ENCODE results near the gene MGP. TPM values are rescaled to one million over a fixed set of nuclear protein-coding genes. Genes with fewer than 3 reads are reported as not detected.

MGP gene
- total and polyA plus RNA-seq, 8 donors, result 52.4 to 362 (median 133) TPM

DNA sequence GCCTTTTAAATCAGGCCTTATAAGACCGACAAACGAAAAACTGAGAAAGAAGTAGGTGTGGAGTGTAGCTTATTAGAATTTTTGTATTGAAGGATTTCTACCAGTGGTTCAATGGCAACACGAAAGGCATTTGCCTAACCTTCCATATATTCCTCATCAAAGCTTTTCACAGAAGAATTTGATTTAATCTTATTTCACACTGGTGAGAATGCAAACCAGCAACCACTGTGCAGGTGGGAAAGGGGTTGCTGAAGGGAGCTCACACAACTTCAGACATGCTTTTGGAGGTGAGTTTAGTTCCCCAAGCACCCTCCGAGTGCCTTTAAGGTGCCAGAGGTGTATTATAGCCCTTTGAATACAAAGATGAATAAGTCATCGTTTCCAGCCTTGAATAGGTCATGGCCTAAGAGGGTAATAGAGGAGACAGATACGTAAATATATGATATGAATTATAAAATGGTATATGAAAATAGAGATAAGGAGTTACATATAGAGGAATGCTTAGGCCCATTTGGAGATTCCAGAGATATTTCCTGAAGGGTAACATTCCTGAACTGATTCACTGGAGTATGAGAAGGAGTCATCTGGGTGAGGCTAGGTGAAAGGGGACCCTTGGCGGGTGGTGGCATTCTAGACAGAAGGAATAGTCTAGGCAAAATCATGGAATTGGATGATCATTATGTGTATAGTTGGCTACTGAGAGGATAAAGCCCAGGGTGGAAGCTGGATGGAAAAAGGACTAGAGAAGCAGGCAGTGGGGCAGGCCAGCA is 46.3 kb upstream of the MGP start:
- intact Hi-C loops (cut with DNase I; ENCODE audit: low total_unique reads), result no loop called here
- no peak for DNase-seq
- Histone ChIP-seq H3K27ac (no peak overlapping the region), H3K4me3 (no peak overlapping the region), H3K4me1 (peaks cover 9 to 46% (median 25%) of the 10 kb centered on the region in 4 donors), H3K27me3 (no peaks in the 10 kb centered on the region), H3K36me3 (no peaks in the 10 kb centered on the region), H3K9me3 (no peaks in the 10 kb centered on the region)
- 89 to 96% (median 93%) methylated on average over 7 of the region's 7 CpGs for WGBS, 5 donors
- TF ChIP-seq POLR2A (IDR thresholded peaks at IDR 0.05) (no peak), EP300 (IDR thresholded peaks at IDR 0.05) (no peak), POLR2AphosphoS5 (IDR thresholded peaks at IDR 0.05) (no peak)
- TF ChIP-seq, protein P1, sequence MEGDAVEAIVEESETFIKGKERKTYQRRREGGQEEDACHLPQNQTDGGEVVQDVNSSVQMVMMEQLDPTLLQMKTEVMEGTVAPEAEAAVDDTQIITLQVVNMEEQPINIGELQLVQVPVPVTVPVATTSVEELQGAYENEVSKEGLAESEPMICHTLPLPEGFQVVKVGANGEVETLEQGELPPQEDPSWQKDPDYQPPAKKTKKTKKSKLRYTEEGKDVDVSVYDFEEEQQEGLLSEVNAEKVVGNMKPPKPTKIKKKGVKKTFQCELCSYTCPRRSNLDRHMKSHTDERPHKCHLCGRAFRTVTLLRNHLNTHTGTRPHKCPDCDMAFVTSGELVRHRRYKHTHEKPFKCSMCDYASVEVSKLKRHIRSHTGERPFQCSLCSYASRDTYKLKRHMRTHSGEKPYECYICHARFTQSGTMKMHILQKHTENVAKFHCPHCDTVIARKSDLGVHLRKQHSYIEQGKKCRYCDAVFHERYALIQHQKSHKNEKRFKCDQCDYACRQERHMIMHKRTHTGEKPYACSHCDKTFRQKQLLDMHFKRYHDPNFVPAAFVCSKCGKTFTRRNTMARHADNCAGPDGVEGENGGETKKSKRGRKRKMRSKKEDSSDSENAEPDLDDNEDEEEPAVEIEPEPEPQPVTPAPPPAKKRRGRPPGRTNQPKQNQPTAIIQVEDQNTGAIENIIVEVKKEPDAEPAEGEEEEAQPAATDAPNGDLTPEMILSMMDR (IDR thresholded peaks at IDR 0.05), result no peak

DNA sequence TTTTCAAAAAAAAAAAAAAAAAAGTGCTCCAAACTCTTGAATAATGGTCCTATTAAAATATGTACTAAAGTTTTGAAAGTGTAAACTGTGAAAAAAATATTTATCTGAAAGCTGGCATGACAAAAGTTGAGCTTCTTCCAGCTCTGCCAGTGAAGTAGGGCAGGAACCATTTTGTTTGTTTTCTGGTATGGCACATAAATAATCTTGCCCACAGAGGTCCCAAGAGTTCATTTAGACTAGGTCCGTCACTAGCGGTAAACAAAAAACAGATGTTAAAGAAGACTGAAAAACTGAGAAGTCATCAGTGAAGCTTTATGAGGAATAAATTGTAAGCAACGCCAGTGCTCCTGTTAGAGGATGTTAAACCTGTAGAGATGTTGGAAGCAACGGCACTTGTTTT is 45.7 kb upstream of the MGP start:
- Histone ChIP-seq H3K27me3 (no peaks in the 10 kb centered on the region), H3K4me1 (peaks cover 9 to 46% (median 25%) of the 10 kb centered on the region in 4 donors), H3K9me3 (no peaks in the 10 kb centered on the region), H3K36me3 (no peaks in the 10 kb centered on the region), H3K27ac (no peak overlapping the region), H3K4me3 (no peak overlapping the region)
- intact Hi-C loops (cut with DNase I; ENCODE audit: low total_unique reads), result no loop called here
- no peak for DNase-seq
- no peak for TF ChIP-seq POLR2AphosphoS5 (IDR thresholded peaks at IDR 0.05)
- TF ChIP-seq EP300 (IDR thresholded peaks at IDR 0.05), result no peak
- TF ChIP-seq, protein P1 (IDR thresholded peaks at IDR 0.05), result no peak
- 57 to 80% (median 63%) methylated on average over 4 of the region's 4 CpGs for WGBS, 5 donors

DNA sequence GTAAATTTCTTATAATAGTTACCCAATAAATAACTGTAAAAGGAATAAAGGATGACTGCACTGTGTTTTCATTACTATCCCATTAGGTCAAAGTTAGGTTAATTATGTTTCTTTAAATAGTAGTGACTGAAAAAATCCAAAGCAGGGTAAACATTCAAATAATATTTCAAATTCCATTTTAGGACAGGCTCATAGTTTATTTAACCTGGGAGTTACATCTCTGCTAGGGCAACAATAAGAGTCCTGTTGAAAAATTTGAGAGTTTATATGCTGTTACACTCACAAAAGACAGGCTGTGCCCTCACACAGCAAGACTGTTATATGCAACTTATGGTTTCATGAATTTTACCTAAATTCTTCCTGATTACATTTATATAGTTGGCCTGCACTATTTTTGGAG is 44.6 kb upstream of the MGP start:
- no peaks in the 10 kb centered on the region for H3K27me3 ChIP-seq
- H3K4me1 ChIP-seq, result peaks cover 2 to 44% (median 25%) of the 10 kb centered on the region in 4 donors
- DNase-seq, result no peak
- TF ChIP-seq POLR2A (IDR thresholded peaks at IDR 0.05), result no peak
- TF ChIP-seq, protein P1 (IDR thresholded peaks at IDR 0.05), result no peak
- TF ChIP-seq POLR2AphosphoS5 (IDR thresholded peaks at IDR 0.05), result no peak
- no peak for TF ChIP-seq EP300 (IDR thresholded peaks at IDR 0.05)
- H3K36me3 ChIP-seq, result no peaks in the 10 kb centered on the region
- intact Hi-C loops (cut with DNase I; ENCODE audit: low total_unique reads), result no loop called here
- H3K9me3 ChIP-seq, result no peaks in the 10 kb centered on the region
- H3K4me3 ChIP-seq, result no peak overlapping the region
- H3K27ac ChIP-seq, result no peak overlapping the region

DNA sequence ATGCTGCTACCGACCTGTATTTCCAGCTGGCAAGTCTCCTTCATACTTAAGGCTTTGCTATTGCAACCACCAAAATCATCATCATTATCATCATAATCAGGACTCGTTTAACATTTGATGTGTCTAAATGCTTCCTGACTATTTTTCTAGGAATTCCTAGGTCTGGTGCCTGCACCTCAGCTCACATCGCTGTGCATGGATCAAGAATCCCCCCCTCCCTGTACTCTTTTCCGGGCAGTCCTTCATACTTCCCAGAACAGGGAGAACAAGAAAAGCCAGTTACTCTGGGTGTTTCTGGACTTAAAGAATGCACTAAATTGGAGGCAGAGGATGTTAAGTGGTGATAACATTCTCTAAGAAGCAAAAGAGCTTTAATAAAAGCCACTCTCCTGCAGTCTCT is 43.3 kb upstream of the MGP start:
- H3K4me1 ChIP-seq, result peaks cover 0 to 37% (median 25%) of the 10 kb centered on the region in 4 donors
- peak in 1 of 2 donors; percentile 85 for DNase-seq
- WGBS, 5 donors, result 14 to 44% (median 19%) methylated on average over 4 of the region's 4 CpGs
- no peaks in the 10 kb centered on the region for H3K9me3 ChIP-seq
- TF ChIP-seq EP300 (IDR thresholded peaks at IDR 0.05) (no peak), POLR2A (IDR thresholded peaks at IDR 0.05) (no peak), POLR2AphosphoS5 (IDR thresholded peaks at IDR 0.05) (peak in 1 of 3 donors; percentile 18)
- TF ChIP-seq, protein P1 (IDR thresholded peaks at IDR 0.05), result no peak
- H3K4me3 ChIP-seq, result peak overlapping the region in 1 of 4 donors; percentile 11
- intact Hi-C loops (cut with DNase I; ENCODE audit: low total_unique reads), result no loop called here
- no peak overlapping the region for H3K27ac ChIP-seq
- H3K36me3 ChIP-seq, result no peaks in the 10 kb centered on the region
- no peaks in the 10 kb centered on the region for H3K27me3 ChIP-seq
